Measurements from ENCODE around the gene ZMIZ1. TPM values are rescaled to one million over a fixed set of nuclear protein-coding genes. Genes with fewer than 3 reads are reported as not detected.

ZMIZ1 gene
- total RNA-seq, 1 experiment from 2014 or later: 42.3 TPM

DNA sequence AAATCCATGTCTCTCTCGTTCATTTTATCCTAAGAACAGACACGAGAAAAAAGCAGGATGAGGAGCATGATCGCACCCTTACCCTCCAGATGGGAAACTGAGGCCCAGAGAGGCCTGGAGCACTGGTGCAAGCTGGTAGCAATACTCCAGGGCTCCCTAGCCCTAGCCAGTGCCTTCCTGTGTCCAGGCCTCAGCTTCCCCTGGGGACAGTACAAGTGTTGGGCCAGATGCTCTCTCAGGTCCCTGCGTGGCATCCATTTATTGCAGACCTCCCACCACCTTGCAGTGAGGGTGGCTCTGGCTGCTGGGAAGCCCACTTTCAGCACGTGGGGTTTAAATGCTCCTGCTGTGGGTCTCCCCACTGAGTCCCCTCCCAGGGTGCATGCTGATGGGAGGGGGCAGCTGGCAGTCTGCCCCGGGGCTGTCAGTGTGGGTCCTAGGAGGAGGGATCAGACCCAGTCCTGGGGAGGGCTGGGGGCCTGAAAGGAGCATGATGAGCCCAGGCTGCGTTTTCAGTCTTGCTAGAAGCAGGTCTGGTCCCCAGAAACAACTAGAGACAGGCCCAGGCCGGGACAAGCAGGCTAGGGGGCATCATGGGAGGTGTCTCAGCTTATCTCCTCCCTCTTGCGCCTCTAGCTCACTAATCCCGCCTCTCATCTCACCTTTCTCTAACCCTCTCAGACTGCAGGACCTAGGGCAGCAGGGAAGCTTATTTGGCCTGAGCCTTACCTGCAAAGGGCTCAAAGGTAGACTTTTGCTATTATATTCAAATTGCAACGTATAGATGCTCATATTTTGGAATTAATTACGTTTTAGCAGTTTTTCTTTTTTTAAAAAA lies 277.8 kb downstream of the ZMIZ1 start:
- H3K4me3 ChIP-seq (ENCODE audit: low read depth, low read length): no peak overlapping the region; the same call in 1 of the 2 replicates
- POLR2A ChIA-PET: interaction anchor here (1.0 to 2.3 kb wide), 2 partner anchors 12 to 99 kb away, joined by 3 to 8 read pairs; partner anchors contain the start of gene ZCCHC24
- no peaks in the 10 kb centered on the region for H3K27me3 ChIP-seq (replicated peaks; ENCODE audit: control insufficient read depth, insufficient read depth, low read length)
- H3K36me3 Mint-ChIP-seq (ENCODE audit: insufficient read depth, unreplicated experiment): peaks cover 41% of the 10 kb centered on the region
- TF ChIP-seq, protein P1, sequence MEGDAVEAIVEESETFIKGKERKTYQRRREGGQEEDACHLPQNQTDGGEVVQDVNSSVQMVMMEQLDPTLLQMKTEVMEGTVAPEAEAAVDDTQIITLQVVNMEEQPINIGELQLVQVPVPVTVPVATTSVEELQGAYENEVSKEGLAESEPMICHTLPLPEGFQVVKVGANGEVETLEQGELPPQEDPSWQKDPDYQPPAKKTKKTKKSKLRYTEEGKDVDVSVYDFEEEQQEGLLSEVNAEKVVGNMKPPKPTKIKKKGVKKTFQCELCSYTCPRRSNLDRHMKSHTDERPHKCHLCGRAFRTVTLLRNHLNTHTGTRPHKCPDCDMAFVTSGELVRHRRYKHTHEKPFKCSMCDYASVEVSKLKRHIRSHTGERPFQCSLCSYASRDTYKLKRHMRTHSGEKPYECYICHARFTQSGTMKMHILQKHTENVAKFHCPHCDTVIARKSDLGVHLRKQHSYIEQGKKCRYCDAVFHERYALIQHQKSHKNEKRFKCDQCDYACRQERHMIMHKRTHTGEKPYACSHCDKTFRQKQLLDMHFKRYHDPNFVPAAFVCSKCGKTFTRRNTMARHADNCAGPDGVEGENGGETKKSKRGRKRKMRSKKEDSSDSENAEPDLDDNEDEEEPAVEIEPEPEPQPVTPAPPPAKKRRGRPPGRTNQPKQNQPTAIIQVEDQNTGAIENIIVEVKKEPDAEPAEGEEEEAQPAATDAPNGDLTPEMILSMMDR (IDR thresholded peaks at IDR 0.05; ENCODE audit: insufficient read depth in 1 of 2, low read depth in 1 of 2, low read length in 1 of 2, severe bottlenecking in 1 of 2, unreplicated experiment in 1 of 2): no peak
- no peaks in the 10 kb centered on the region; the same call in 1 of the 2 replicates for H3K4me1 ChIP-seq
- intact Hi-C loops (cut with micrococcal nuclease; ENCODE audit: unreplicated experiment): loop anchor here (1.0 kb wide), 2 partner anchors 28 to 121 kb away; no protein-coding TSS in a partner anchor
- BruUV-seq (replicated peaks): TSS peak; percentile 34
- H3K9me3 ChIP-seq: no peaks in the 10 kb centered on the region
- no peak for DNase-seq
- H3K4me3 Mint-ChIP-seq (ENCODE audit: unreplicated experiment): peak overlapping the region; percentile 81
- peaks cover 12% of the 10 kb centered on the region for H3K36me3 ChIP-seq (ENCODE audit: control insufficient read depth, insufficient read depth, low read length)
- no peaks in the 10 kb centered on the region for H3K27me3 Mint-ChIP-seq (ENCODE audit: insufficient read depth, unreplicated experiment)
- no peaks in the 10 kb centered on the region for H3K4me1 Mint-ChIP-seq (ENCODE audit: low read depth, unreplicated experiment)
- H3K9me3 Mint-ChIP-seq (ENCODE audit: unreplicated experiment): no peaks in the 10 kb centered on the region
- CTCF ChIA-PET: interaction anchor here (0.5 to 1.2 kb wide), 2 partner anchors 12 to 99 kb away, joined by 3 to 4 read pairs; partner anchors contain the start of gene ZCCHC24
- H3K27ac Mint-ChIP-seq (ENCODE audit: unreplicated experiment): no peak overlapping the region

DNA sequence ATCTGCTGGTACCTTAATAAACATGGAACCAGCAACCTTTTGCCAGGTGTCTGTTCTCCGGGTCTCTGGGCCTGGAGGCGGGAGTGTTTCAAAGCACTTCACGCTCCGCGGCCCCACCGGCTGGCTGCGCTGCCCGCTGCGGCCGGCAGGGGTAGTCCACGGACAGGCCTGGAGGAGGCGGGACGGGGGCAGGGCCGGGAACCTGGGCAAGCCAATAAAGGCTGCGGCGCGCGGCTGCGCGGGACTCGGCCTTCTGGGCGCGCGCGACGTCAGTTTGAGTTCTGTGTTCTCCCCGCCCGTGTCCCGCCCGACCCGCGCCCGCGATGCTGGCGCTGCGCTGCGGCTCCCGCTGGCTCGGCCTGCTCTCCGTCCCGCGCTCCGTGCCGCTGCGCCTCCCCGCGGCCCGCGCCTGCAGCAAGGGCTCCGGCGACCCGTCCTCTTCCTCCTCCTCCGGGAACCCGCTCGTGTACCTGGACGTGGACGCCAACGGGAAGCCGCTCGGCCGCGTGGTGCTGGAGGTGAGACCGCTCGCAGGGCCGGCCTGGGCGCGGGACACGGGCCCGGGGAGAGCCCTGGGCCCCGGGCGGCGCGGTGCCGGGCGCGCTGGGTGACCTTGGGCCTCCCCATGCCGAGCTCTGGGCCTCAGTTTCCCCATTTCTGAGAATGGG lies 278.6 kb downstream of the ZMIZ1 start, which contains the start of gene PPIF:
PPIF (plus strand) TSS at position 244 of the 668 bp plus-strand sequence; CDS start at position 324, 80 bp downstream.
- ChIA-PET POLR2A (interaction anchor here (1.0 to 2.3 kb wide), 2 partner anchors 11 to 98 kb away, joined by 3 to 8 read pairs; partner anchors contain the start of gene ZCCHC24), CTCF (interaction anchor here (0.9 to 1.2 kb wide), 2 partner anchors 11 to 12 kb away, joined by 4 read pairs; no protein-coding TSS in a partner anchor)
- Mint-ChIP-seq H3K4me3 (ENCODE audit: unreplicated experiment) (peak within 1 kb of the TSS; percentile 81), H3K4me1 (ENCODE audit: low read depth, unreplicated experiment) (no peaks in the 10 kb centered on the region), H3K27me3 (ENCODE audit: insufficient read depth, unreplicated experiment) (no peaks in the 10 kb centered on the region), H3K36me3 (ENCODE audit: insufficient read depth, unreplicated experiment) (peaks cover 48% of the 10 kb centered on the region), H3K9me3 (ENCODE audit: unreplicated experiment) (no peaks in the 10 kb centered on the region), H3K27ac (ENCODE audit: unreplicated experiment) (peak within 1 kb of the TSS; percentile 71)
- no peaks in the 10 kb centered on the region for H3K27me3 ChIP-seq (replicated peaks; ENCODE audit: control insufficient read depth, insufficient read depth, low read length)
- TSS peak; percentile 35 for BruUV-seq (replicated peaks)
- H3K4me1 ChIP-seq: no peaks in the 10 kb centered on the region; the same call in 1 of the 2 replicates
- TF ChIP-seq, protein P1 (IDR thresholded peaks at IDR 0.05; ENCODE audit: insufficient read depth in 1 of 2, low read depth in 1 of 2, low read length in 1 of 2, severe bottlenecking in 1 of 2, unreplicated experiment in 1 of 2): peak; percentile 89 to 92
- H3K9me3 ChIP-seq: no peaks in the 10 kb centered on the region
- H3K4me3 ChIP-seq (ENCODE audit: low read depth, low read length): peak within 1 kb of the TSS; percentile 90
- peak; percentile 92 to 97 for DNase-seq
- H3K36me3 ChIP-seq (ENCODE audit: control insufficient read depth, insufficient read depth, low read length): peaks cover 15% of the 10 kb centered on the region
- intact Hi-C loops (cut with micrococcal nuclease; ENCODE audit: unreplicated experiment): loop anchor here (1.0 kb wide), 2 partner anchors 27 to 120 kb away; no protein-coding TSS in a partner anchor

Measured in Caco-2 (cell line).